SHP77 (cell line): ENCODE data around the gene PLGRKT.
"Not testable (repeated sequence)": the region's sequence is repeated elsewhere in the genome, so short reads cannot be mapped to it uniquely, and the experiment has no call there.

Experiments
- DNase-seq, 2 experiments: peaks; one replicate each; lab custom pipeline; 2025; lab: John Stamatoyannopoulos, UW

The PLGRKT gene

GRCh38 chr9:5437254-5438216, at the start of gene PLGRKT:
TSS of gene PLGRKT (minus strand) at chr9:5437925. CDS start at chr9:5431977, 5,948 bp downstream.
- peak; percentile 72 to 88 for DNase-seq

- no peak for DNase-seq
Measured at GRCh38 chr9:5486988-5487387, 49.3 kb upstream of the PLGRKT start.

- DNase-seq, result no peak
Measured at GRCh38 chr9:5485378-5486085, 47.8 kb upstream of the PLGRKT start.

GRCh38 chr9:5483306-5483705, 45.6 kb upstream of the PLGRKT start:
- DNase-seq, result no peak

GRCh38 chr9:5482194-5482593, 44.5 kb upstream of the PLGRKT start:
- no peak for DNase-seq

- DNase-seq, result no peak
Measured at GRCh38 chr9:5481322-5482040, 43.8 kb upstream of the PLGRKT start.

GRCh38 chr9:5480919-5481318, 43.2 kb upstream of the PLGRKT start:
- no peak for DNase-seq

GRCh38 chr9:5479994-5480694, 42.4 kb upstream of the PLGRKT start:
- no peak for DNase-seq

- no peak for DNase-seq
Measured at GRCh38 chr9:5478206-5478605, 40.5 kb upstream of the PLGRKT start.

GRCh38 chr9:5475611-5476010, 37.9 kb upstream of the PLGRKT start:
- not testable (repeated sequence) for DNase-seq

GRCh38 chr9:5470816-5471215, 33.1 kb upstream of the PLGRKT start:
- DNase-seq, result no peak

- DNase-seq, result no peak
Measured at GRCh38 chr9:5470122-5470521, 32.4 kb upstream of the PLGRKT start.

- no peak for DNase-seq
Measured at GRCh38 chr9:5468850-5469249, 31.1 kb upstream of the PLGRKT start.

GRCh38 chr9:5466766-5467165, 29.0 kb upstream of the PLGRKT start:
- no peak for DNase-seq

- DNase-seq, result no peak
Measured at GRCh38 chr9:5466005-5466404, 28.3 kb upstream of the PLGRKT start.

- not testable (repeated sequence) for DNase-seq
Measured at GRCh38 chr9:5464831-5465330, 27.2 kb upstream of the PLGRKT start.

GRCh38 chr9:5460157-5460556, 22.4 kb upstream of the PLGRKT start:
- DNase-seq, result no peak

- DNase-seq, result no peak
Measured at GRCh38 chr9:5459289-5459829, 21.6 kb upstream of the PLGRKT start.

GRCh38 chr9:5455181-5455580, 17.5 kb upstream of the PLGRKT start:
- no peak for DNase-seq

- DNase-seq, result no peak
Measured at GRCh38 chr9:5453673-5454072, 15.9 kb upstream of the PLGRKT start.

GRCh38 chr9:5453004-5453403, 15.3 kb upstream of the PLGRKT start:
- DNase-seq, result no peak
